GM21529 (cell line): ENCODE measurements around the gene MAN1C1.

Experiments
- ATAC-seq: cut with Tn5 transposase; IDR thresholded peaks from one replicate; pipeline ENCODE4 v1.9.1; 2021; ENCODE audit not compliant: unreplicated experiment

Gene MAN1C1

GRCh38 chr1:25757151-25757845, 140.7 kb downstream of the MAN1C1 start:
- no peak for ATAC-seq

- ATAC-seq: no peak
Observed at GRCh38 chr1:25757846-25758185, 141.2 kb downstream of the MAN1C1 start.

- ATAC-seq: no peak
Observed at GRCh38 chr1:25758466-25759070, 142.0 kb downstream of the MAN1C1 start.

GRCh38 chr1:25760122-25760719, 143.6 kb downstream of the MAN1C1 start:
- ATAC-seq: no peak

GRCh38 chr1:25760871-25761270, 144.3 kb downstream of the MAN1C1 start:
- no peak for ATAC-seq

GRCh38 chr1:25763493-25763892, 146.9 kb downstream of the MAN1C1 start:
- no peak for ATAC-seq

GRCh38 chr1:25765136-25765922, 148.7 kb downstream of the MAN1C1 start:
- ATAC-seq: no peak

- no peak for ATAC-seq
Observed at GRCh38 chr1:25765923-25766589, 149.5 kb downstream of the MAN1C1 start.

- no peak for ATAC-seq
Observed at GRCh38 chr1:25766721-25767436, 150.3 kb downstream of the MAN1C1 start.

- ATAC-seq: no peak
Observed at GRCh38 chr1:25767437-25767770, 150.8 kb downstream of the MAN1C1 start.

- no peak for ATAC-seq
Observed at GRCh38 chr1:25768999-25769398, 152.4 kb downstream of the MAN1C1 start.

GRCh38 chr1:25769625-25770383, 153.2 kb downstream of the MAN1C1 start:
- ATAC-seq: no peak

GRCh38 chr1:25770541-25771220, 154.1 kb downstream of the MAN1C1 start:
- ATAC-seq: no peak

- ATAC-seq: no peak
Observed at GRCh38 chr1:25771221-25772114, 154.9 kb downstream of the MAN1C1 start.

GRCh38 chr1:25772164-25772563, 155.6 kb downstream of the MAN1C1 start:
- no peak for ATAC-seq

GRCh38 chr1:25772692-25773245, 156.2 kb downstream of the MAN1C1 start:
- ATAC-seq: no peak

- ATAC-seq: no peak
Observed at GRCh38 chr1:25773441-25774125, 157.0 kb downstream of the MAN1C1 start.
